ENCODE results near the gene FANK1. TPM values are rescaled to one million over a fixed set of nuclear protein-coding genes. Genes with fewer than 3 reads are reported as not detected.

FANK1 gene
- total and polyA plus RNA-seq, 10 donors, result 0.35 to 1.0 (median 0.90) TPM; not detected in 2

- H3K27me3 ChIP-seq (replicated peaks in 1 of 7), result no peaks in the 10 kb centered on the region
- DNase-seq, result no peak
- 48 to 86% (median 67%) methylated on average over 1 of the region's 1 CpG for WGBS, 5 donors
Observed at GRCh38 chr10:125951290-125951689, 54.9 kb downstream of the FANK1 start.

DNA sequence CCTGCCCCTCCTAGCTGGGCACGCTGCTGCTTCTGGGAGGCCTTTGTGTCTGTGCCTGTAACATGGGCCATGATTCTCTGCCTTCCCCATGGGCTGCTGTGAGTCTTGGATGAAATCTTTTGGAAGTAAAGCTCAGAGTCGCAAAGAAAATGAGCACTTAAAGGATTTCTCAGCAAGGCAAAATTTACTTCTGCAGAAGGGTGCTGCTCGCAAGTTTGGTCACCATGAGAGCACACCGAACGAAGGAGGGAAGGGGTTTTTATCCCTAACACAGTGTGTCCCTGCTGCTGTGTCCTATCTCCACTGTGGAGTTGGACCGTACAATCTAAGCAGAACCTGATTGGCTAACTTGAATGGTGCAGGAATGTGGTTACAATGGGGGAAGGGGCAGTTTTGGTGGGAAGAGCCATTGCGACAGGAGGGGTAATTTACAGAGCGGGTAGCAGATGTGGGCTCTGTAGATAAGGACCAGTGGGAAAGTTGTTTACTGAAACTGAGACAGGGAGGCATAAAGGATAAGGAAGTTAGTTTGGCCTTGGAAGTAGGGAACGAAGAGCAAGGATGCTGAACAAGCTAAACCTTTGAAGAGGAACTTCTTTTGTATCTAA is 57.5 kb downstream of the FANK1 start:
- Histone ChIP-seq H3K4me1 (no peaks in the 10 kb centered on the region), H3K27me3 (replicated peaks in 1 of 7) (no peaks in the 10 kb centered on the region), H3K4me3 (no peak overlapping the region), H3K9me3 (peaks cover 10 to 47% (median 33%) of the 10 kb centered on the region in 8 donors), H3K36me3 (no peaks in the 10 kb centered on the region), H3K27ac (no peak overlapping the region)
- WGBS, 5 donors, result 83 to 95% (median 89%) methylated on average over 9 of the region's 9 CpGs
- intact Hi-C loops (cut with DNase I; ENCODE audit: low total_unique reads), result no loop called here
- no peak for TF ChIP-seq POLR2A (IDR thresholded peaks at IDR 0.05)
- TF ChIP-seq CTCF (IDR thresholded peaks at IDR 0.05 in 8 of 11, conservative IDR thresholded peaks at IDR 0.05 in 3 of 11), result no peak
- no peak for TF ChIP-seq POLR2AphosphoS5 (IDR thresholded peaks at IDR 0.05)
- DNase-seq, result no peak

More at GRCh38 chr10:125951290-125951689, 54.9 kb downstream of the FANK1 start:
- TF ChIP-seq POLR2AphosphoS5 (IDR thresholded peaks at IDR 0.05) (no peak), CTCF (IDR thresholded peaks at IDR 0.05 in 8 of 11, conservative IDR thresholded peaks at IDR 0.05 in 3 of 11) (no peak), POLR2A (IDR thresholded peaks at IDR 0.05) (no peak)
- Histone ChIP-seq H3K4me1 (no peaks in the 10 kb centered on the region), H3K4me3 (no peak overlapping the region), H3K27ac (no peak overlapping the region), H3K36me3 (no peaks in the 10 kb centered on the region), H3K9me3 (peaks cover 10 to 47% (median 33%) of the 10 kb centered on the region in 8 donors)
- intact Hi-C loops (cut with DNase I; ENCODE audit: low total_unique reads), result no loop called here

DNA sequence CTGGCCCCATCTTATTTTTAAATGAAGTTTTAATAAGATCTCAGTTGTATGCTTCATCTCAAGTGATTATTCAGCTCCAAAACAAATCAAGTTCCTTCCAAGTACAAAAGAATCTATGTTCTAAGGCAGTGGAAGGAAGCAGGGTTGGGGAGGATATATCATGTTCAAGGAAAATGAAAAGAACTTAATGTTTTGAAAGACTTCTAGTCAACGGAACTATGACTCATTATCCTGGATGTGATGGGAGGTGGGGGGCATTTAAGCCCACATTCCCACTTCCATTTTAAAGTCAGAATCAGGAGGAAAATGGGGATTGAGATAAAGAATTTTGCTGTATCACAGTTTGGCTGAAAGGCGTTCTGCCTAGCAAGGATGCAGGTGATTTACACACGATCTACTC is 59.4 kb downstream of the FANK1 start:
- Histone ChIP-seq H3K9me3 (peaks cover 10 to 47% (median 33%) of the 10 kb centered on the region in 8 donors), H3K4me1 (no peaks in the 10 kb centered on the region), H3K27me3 (replicated peaks in 1 of 7) (no peaks in the 10 kb centered on the region), H3K36me3 (no peaks in the 10 kb centered on the region), H3K4me3 (no peak overlapping the region), H3K27ac (no peak overlapping the region)
- intact Hi-C loops (cut with DNase I; ENCODE audit: low total_unique reads), result no loop called here
- TF ChIP-seq POLR2AphosphoS5 (IDR thresholded peaks at IDR 0.05) (no peak), CTCF (IDR thresholded peaks at IDR 0.05 in 8 of 11, conservative IDR thresholded peaks at IDR 0.05 in 3 of 11) (no peak), POLR2A (IDR thresholded peaks at IDR 0.05) (no peak)
- no peak for DNase-seq
- 51 to 70% (median 54%) methylated on average over 3 of the region's 3 CpGs for WGBS, 5 donors

DNA sequence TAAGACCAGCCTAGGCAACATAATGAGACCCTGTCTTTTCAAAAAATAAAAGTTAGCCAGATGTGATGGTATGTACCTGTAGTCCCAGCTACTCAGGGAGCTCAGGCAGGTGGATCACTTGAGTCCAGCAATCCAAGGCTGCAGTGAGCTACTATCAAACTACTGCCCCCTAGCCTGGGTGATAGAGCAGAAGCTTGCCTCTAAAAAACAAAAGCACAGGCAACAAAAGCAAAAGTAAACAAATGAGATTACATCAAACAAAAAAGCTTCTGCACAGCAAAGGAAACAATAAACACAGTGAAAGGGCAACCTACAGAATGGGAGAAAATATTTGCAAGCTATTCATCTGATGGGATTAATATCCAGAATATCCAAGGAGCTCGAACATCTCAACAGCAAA is 65.4 kb downstream of the FANK1 start:
- DNase-seq, result no peak
- Histone ChIP-seq H3K9me3 (no peaks in the 10 kb centered on the region), H3K4me1 (no peaks in the 10 kb centered on the region), H3K27ac (no peak overlapping the region), H3K36me3 (no peaks in the 10 kb centered on the region), H3K4me3 (no peak overlapping the region), H3K27me3 (replicated peaks in 1 of 7) (no peaks in the 10 kb centered on the region)
- intact Hi-C loops (cut with DNase I; ENCODE audit: low total_unique reads), result no loop called here
- WGBS, 5 donors, result 56 to 85% (median 83%) methylated on average over 1 of the region's 1 CpG
- TF ChIP-seq CTCF (IDR thresholded peaks at IDR 0.05 in 8 of 11, conservative IDR thresholded peaks at IDR 0.05 in 3 of 11) (no peak), POLR2AphosphoS5 (IDR thresholded peaks at IDR 0.05) (no peak), POLR2A (IDR thresholded peaks at IDR 0.05) (no peak)

Measured in spleen (tissue), 11 donors.